GM19463 (cell line): ENCODE data around the gene MRPL34.
"Not testable (repeated sequence)": the region's sequence is repeated elsewhere in the genome, so short reads cannot be mapped to it uniquely, and the experiment has no call there.

Source experiments
- ATAC-seq: cut with Tn5 transposase; IDR thresholded peaks from one replicate; pipeline ENCODE4 v1.9.1; 2021; ENCODE audit warnings: mild to moderate bottlenecking, moderate library complexity; ENCODE audit not compliant: unreplicated experiment

The MRPL34 gene

DNA sequence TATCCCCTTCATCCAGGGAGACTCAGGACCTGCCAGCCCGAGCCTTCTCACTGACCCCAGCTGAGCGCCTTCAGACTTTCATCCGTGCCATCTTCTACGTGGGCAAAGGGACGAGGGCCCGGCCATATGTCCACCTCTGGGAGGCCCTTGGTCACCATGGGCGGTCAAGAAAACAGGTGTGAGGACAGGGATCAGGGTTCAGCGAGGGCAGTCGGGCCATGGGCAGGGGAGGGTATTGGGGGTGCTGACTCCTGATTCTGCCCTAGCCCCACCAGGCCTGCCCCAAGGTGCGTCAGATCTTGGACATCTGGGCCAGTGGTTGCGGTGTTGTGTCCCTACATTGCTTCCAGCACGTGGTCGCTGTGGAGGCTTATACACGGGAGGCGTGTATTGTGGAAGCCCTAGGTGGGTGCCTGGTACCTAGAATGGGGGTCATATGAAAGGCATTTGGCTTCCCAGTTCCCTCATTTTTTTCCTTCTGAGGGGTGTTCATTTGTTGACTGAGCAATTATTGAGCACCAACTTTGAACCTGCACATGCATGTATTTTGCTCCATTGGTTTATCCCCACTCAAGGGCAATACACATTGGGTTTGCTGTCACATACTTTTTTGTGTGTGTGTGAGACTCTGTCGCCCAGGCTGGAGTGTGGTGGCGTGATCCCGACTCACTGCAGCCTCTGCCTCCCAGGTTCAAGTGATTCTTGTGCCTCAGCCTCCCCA is 20.1 kb upstream of the MRPL34 start:
- no peak for ATAC-seq

DNA sequence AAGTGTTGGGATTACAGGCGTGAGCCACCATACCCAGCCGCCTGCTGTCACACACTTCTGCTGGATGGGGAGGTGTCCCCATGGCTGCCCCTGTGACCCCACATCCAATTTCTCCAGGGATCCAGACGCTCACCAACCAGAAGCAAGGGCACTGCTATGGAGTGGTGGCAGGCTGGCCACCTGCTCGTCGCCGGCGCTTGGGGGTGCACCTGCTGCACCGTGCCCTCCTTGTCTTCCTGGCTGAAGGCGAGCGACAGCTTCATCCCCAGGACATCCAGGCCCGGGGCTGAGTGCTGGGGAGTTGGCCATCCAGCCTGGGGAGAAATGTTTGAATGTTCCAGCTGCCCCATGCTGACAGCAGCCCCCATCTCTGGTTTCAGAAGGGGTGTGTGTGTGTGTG is 19.4 kb upstream of the MRPL34 start:
- no peak for ATAC-seq

DNA sequence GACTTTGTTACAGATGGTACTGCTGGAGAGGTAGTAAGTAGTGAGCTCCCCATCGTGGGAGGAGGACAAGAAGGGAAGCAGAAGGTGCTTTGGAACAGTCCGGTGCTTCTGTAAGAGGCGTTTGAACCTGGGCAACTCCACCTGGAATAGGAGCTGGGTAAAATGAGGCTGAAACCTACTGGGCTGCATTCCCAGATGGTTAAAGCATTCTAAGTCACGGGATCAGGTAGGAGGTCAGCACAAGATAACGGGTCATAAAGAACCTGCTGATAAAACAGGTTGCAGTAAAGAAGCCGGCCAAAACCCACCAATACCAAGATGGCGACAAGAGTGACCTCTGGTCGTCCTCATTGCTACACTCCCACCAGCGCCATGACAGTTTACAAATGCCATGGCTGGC is 18.9 kb upstream of the MRPL34 start:
- ATAC-seq, result no peak

DNA sequence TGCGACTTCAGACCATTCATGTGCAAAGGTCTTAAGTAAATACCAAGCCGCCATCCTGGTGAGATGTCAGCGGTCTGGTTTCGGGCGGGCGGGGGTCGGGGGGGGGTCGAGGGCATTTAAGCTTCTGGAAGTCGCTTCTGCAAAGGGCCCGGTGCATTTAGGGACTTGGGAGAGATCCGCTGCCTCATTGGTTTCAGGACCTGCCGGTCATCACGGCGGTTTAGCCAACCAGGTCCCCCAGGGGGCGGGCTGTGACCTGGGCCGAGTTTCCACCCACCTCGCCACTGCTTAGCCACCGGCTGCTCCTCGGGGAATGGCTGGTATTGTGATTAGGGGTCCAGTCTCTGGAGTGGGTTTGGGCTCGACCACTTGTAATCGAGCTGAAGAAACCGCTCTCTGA is 16.2 kb upstream of the MRPL34 start:
- no peak for ATAC-seq

DNA sequence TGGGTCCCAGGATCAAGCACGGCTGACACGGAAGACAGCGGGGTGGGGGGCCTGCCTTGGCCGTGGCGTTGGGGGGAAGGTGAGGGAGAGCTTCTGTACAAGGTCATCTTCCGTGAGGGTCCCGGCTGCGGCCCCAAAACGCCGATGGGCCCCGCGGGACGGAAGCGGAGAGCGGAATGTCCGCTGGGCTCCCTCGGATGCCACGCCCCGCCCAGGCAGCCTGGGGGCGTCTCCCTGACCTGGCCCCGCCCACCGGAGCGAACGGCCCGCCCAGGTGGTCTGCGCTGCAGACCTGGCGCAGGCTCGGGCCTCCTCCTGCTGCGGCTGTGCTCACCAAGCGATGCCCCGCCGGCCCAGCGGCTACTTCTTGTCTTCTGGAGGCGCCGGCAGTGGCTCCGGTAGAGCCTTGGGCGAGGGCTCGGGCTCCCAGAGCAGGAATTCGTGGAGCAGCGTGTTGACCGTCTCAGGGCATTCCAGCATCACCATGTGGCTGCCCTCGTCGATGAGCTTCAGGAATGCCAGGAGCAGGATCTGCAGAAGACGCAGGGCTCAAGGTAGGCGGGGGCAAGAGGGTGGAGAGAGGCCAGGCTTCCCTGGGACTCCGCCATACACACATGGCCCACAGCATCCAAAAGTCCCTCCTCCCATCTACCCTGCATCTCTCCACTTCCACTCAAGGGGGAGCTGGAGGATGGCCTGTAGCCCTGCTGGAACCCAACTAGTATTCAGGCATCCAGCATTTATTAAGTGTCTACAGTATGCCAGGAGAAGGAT is 13.2 kb upstream of the MRPL34 start:
- peak; percentile 84 for ATAC-seq

DNA sequence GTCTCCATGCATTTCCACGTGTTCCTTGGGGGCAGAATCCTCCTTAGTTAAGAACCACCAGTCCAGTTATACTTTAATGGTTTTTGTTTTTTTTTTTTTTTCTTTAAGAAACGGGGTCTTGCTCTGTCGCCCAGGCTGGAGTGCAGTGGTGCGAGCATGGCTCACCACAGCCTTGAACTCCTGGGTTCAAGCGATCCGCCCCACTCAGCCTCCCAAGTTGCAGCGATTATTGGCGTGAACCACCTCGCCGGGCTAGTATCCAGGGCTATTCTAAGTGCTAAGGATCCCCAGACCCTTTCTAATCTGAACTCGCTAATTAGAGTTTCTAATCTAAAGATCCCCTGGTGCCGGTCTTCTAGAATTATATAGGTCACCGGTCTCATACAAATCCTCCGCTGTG is 12.1 kb upstream of the MRPL34 start:
- ATAC-seq, result no peak

DNA sequence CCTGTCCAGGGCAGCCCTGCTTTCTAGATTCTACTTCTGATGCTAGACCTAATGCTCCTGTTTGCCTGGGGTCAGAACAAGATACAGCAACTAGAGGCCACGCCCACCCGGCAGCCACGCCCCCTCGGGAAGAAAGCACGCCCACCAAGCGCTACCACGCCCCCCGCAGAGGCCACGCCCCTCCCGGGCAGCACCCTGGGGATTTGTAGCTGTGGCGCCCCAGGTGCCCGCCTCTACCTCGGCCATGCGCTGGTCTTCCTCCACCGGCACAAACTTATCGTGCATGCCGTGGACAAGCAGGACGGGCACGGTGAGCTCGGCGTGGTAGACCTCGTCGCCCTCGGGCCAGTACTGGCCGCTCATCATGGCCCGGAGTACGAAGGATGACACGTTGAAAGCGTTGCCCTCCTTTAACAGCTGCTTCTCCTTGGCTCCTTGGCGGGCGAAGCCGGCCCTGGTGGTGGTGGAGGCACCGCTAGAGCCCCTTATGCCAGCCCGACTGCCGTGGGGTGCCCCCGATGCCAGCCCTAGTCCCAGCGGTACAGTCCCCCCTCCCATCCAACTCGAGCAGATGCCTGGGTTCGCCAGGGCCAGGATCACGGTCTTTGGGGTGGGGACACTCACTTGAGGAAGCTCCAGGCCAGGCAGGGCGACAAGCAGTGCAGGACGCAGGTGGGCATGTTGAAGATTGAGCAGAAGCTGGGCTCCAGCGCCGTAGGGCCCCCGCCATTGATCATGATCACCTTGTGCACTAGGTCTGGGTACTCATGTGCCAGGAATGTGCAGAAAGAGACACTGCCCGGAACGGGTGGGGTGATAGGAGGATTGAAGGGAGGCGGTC is 11.4 kb upstream of the MRPL34 start:
- ATAC-seq, result no peak

DNA sequence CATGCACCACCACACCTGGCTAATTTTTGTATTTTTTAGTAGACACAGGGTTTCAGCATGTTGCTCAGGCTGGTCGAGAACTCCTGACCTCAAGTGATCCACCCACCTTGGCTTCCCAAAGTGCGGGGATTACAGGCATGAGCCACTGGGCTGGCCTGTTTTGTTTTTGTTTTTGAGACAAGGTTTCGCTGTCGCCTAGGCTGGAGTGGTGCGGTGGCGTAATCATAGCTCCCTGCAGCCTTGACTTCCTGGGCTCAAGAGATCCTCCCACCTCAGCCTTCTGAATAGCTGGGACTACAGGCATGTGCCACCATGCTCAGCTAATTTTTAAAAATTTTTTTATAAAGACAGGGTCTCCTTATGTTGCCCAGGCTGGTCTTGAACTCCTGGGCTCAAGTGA is 10.1 kb upstream of the MRPL34 start:
- not testable (repeated sequence) for ATAC-seq

DNA sequence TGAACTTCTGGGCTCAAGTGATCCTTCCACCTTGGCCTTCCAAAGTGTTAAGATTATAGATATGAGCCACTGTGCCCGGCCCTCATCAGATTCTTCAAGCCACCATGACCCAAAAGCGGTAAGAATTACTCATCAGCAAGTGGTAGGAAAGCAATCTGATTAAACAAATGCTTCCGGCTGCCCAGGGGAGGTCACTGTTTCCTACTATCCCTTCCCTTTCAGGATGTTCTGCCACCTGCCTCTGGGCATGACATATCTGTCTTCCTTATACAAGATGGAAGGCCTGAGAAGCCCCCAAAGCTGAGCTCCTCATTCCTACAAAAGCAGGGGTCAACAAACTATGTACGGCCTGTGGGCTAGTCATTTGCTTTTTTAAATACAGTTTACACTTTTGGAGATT is 9.4 kb upstream of the MRPL34 start:
- no peak for ATAC-seq

DNA sequence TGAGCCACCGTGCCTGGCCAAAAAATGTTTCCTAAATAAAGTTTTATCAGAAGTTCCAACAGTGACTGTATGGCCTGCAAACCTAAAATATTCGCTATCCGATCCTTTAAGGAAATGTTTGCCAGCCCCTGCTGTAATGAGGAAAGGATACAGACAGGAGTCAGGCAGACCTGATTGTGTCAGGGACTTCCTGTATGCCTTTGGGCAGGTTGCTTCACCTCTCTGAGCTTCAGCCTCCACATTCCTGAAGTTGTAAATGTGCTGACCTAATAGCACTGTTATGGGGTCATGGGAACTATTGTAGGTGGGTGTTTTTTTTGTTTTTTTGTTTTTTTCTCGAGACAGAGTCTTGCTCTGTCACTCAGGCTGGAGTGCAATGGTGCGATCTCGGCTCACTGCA is 8.7 kb upstream of the MRPL34 start:
- ATAC-seq, result no peak

DNA sequence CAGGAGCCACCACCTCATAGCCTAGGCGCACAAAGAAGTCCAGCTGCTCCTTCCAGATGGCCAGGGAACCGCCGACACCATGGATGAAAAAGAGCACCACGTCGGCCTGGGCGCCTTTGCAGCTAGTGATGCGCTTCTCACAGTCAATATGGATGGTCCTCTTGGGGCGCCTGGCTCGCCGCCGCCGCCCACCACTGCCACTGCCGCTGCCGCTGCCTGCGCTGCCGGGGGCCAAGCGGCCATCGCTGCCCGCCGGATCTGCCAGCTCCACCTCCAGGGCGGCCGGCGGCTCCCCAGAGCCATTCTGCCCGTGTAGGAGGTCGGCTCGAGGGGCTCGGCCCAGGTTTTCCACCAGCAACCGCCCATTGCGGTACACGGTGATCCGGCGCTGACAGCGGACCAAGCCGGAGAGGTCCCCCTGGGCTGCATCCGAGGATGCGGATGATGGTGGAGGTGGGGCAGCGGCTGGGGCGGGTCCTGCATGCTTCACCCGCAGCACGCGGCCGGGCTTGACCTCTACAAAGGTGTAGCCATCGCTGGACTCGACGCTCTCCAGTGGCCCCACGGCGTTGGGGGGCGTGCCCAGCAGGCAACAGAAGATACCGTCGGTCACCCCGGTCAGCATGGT is 4.6 kb upstream of the MRPL34 start:
- no peak for ATAC-seq

DNA sequence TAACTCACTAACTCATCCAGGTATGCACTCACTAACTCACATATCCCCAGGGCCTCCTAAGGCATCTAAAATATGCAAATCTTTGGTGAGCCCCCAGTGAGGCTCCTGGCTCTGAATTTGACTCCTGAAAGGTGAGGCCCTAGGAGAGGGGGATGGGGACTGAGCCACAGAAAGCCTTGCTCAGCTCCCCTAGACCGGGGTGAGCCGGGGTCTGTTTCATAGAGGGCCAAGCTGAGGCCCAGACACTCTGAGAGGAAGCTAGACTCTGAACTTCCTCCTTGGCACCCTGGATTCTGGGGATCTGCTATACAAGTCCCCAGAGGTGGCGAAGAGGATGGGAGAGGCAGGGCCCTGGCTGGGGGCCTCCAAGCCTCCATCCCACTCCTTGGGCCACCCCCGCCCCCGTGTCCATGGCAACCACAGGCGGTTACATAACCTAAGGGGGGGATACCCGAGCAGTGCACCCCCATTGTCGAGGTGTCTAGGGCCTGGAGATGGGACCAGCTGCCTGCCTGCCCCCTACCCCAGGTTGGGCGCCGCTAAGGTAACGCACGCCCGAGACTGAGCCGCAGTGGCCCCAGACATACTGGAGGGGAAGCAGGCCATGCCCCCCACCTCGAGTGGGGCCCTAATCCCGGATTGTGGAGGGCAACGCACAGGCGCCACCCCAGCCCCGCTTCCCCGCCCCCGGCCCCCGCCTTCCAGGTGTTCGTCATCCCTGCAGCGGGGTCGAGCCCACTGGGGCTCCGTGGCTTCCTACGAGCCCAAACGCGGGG is 3.1 kb upstream of the MRPL34 start:
- ATAC-seq, result no peak

DNA sequence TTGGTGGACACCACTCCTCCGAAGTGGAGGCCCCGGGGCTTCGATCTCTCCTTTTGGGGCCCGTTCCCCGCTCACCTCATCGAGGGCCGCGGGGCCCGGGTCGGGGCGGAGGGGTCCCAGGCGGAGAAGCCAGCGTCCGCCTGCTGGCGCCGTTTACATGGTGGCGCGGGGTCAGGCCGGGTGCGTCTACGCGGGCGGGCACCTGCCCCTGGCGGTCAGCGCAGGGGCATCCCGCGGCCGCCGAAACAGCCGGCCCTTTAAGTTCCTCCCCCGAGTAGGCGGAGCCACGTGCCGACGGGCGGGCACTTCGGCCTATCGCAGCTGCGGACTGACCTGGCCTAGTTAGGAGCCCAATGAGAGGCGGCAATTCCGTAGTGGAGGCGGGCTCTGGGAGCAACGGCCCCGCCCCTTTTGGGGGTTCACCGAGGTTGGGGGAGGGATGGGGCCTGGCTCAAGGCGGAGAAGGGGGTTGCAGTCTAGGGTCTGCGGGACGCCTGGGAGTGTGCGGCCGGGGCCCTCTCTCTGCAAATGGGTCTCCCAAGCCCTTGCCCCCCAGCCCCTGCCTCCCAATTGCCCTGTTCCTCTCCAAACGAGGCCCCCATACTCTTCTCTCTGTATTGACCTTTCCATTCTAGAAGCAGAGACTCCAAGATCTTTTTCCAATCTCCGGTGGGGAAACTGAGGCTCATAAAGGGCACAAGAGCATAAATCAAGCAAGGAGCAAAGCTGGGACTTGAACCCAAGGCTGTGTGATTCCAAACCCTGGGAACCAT is 2.3 kb upstream of the MRPL34 start, which contains the start of gene ABHD8:
TSS of gene ABHD8 (minus strand) at position 259 of the 773 bp plus-strand sequence. CDS start 1,809 bp downstream, outside the sequence.
- ATAC-seq, result peak; percentile 60

DNA sequence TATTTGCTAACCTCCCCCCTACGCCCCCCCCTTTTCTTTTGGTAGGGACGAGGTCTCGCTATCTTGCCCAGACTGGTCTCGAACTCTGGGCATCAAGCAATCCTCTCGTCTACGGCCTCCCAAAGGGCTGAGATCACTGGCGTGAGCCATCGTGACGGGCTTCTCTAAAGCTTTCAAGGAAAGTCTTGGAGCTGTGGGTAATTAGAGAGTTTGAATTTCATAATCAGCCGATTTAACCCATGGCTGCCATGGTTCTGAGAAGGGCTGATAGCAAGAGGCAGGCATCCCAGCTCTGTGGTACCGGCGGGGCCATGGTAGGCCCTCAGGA is 1.8 kb upstream of the MRPL34 start:
- ATAC-seq, result no peak

DNA sequence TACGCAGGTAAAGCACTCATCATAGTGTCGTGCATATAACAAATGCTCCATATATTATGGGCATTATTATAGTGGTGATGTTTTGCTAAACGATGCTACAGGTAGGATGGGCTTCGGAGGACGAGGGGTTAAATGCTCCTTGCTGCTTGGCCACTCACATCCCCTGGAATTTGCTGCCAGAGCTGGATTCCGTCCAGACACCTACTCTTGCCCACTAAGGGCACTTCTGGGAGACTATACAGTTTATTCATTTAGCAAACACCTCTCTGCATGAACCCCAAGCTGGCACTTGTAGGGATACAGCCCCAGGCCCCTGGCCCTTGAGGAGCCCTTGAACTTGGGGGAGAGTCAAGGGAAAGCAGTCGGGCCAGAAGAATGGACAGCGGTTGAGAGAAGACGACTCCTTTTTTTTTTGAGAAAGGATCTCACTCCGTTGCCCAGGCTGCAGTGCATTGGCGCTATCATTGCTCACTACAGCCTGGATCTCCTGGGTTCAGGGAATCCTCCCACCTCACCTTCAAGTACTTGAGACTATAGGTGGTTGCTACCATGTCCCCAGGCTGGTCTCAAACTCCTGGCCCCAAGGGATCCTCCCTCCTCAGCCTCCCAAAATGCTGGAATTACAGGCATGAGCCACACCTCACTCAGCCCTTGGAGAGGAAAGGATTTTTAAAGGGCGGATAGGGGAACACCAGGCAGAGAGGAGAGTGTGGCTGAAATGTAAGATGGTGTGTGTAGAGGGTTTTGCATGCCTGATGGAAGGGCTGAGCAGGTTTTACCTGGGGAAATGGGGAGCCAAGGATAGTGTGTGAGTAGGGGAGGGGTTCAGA is 1.1 kb upstream of the MRPL34 start:
- no peak for ATAC-seq

DNA sequence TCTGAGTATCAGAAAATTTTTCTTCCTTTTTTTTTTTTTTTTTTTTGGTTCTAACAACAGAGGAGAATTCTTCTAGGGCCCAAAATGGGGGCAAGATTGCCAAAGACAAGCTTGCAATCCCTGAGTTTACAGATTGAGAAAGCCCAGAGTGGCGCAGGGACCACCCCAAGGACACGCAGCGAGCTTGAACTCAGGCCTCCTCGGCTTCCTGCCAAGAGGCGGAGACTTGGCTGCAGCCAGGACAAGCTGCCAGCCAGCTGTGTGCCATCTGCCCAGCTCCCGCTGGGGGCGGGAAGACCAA is 506 bp upstream of the MRPL34 start:
- no peak for ATAC-seq

DNA sequence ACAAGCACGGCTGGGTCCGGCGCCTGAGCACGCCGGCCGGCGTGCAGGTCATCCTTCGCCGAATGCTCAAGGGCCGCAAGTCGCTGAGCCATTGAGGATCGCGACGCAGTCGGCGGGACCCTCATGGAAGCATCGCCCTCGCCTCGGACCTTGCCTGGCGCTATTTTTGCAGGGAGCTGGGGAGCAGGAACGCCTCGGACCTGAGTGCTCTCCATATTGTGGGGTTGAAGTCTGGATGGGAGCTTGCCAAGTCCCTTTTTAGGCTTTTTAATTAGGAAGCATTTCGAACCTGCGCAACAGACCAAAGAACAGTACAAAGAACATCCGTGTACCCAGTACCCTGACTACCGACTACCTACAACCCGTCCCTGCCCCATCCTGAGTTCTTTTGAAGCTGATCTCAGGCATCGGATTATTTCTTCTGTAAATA is 628 bp downstream of the MRPL34 start:
- no peak for ATAC-seq

DNA sequence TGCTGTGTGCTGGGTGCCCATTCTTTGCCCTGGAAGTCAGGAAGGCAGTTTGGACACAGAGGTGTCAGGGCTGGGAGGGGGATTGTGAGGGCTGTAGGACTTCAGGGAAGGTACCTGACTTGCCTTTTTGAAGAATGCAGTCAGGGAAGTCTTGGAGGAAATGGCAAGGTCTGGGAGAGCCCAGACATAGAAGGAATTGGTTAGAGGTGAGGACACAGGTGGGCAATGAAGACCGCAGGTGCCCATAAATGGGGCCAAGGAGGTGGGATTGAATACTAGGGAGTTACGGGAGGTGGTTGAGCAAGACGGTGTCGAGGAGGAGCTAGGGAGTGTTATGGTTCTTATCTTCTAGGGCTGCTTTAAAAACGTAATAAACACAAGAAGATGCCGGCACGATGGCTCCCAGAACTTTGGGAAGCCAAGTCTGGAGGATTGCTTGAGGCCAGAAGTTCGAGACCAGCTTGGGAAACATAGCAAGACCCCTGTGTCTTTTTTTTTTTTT is 2.3 kb downstream of the MRPL34 start:
- ATAC-seq, result no peak
